ENCODE data around the gene PTGIS. TPM values are rescaled to one million over a fixed set of nuclear protein-coding genes. Genes with fewer than 3 reads are reported as not detected.

The PTGIS gene
- total RNA-seq, 1 donor from 2014 or later: 31.3 TPM

- H3K4me1 Mint-ChIP-seq: peaks cover 3% of the 10 kb centered on the region
- Histone ChIP-seq H3K4me3 (no peak overlapping the region), H4K20me1 (ENCODE audit: low read depth) (no peaks in the 10 kb centered on the region), H3K27me3 (no peaks in the 10 kb centered on the region), H2AFZ (replicated peaks) (no peak overlapping the region), H3K4me1 (no peaks in the 10 kb centered on the region), H3K9me3 (ENCODE audit: low read depth) (no peaks in the 10 kb centered on the region), H3K4me2 (no peak overlapping the region), H3K79me2 (ENCODE audit: low read depth) (no peaks in the 10 kb centered on the region), H3F3A (ENCODE audit: low read depth) (peaks cover 9% of the 10 kb centered on the region), H3K9ac (no peak overlapping the region), H3K27ac (no peak overlapping the region), H3K36me3 (peaks cover 6% of the 10 kb centered on the region)
- peaks cover 2% of the 10 kb centered on the region for H3K27me3 Mint-ChIP-seq (ENCODE audit: insufficient read depth, low read depth)
- peaks cover 29% of the 10 kb centered on the region for H3K36me3 Mint-ChIP-seq
- H3K4me3 Mint-ChIP-seq: no peak overlapping the region
- H3K9me3 Mint-ChIP-seq: peaks cover 12% of the 10 kb centered on the region
- no peak for DNase-seq (ENCODE audit: low spot score)
- no peak overlapping the region for H3K27ac Mint-ChIP-seq
- TF ChIP-seq EZH2 (IDR thresholded peaks at IDR 0.05) (no peak), EZH2phosphoT487 (IDR thresholded peaks at IDR 0.05) (no peak), CTCF (IDR thresholded peaks at IDR 0.05) (no peak)
Observed at GRCh38 chr20:49542514-49542991, 25.4 kb downstream of the PTGIS start.

- peaks cover 12% of the 10 kb centered on the region for H3K9me3 Mint-ChIP-seq
- H2AFZ ChIP-seq (replicated peaks): no peak overlapping the region
- H3K79me2 ChIP-seq (ENCODE audit: low read depth): no peaks in the 10 kb centered on the region
- peak overlapping the region; percentile 62 for H3K27ac Mint-ChIP-seq
- no peak overlapping the region for H3K27ac ChIP-seq
- no peak overlapping the region for H3K4me3 ChIP-seq
- H3K4me1 ChIP-seq: no peaks in the 10 kb centered on the region
- H3K27me3 Mint-ChIP-seq (ENCODE audit: insufficient read depth, low read depth): peaks cover 2% of the 10 kb centered on the region
- no peaks in the 10 kb centered on the region for H3K9me3 ChIP-seq (ENCODE audit: low read depth)
- no peak overlapping the region for H3K4me2 ChIP-seq
- no peak overlapping the region for H3K9ac ChIP-seq
- peaks cover 6% of the 10 kb centered on the region for H3K36me3 ChIP-seq
- H3K4me3 Mint-ChIP-seq: no peak overlapping the region
- H3K27me3 ChIP-seq: no peaks in the 10 kb centered on the region
- DNase-seq (ENCODE audit: low spot score): peak; percentile 88
- H4K20me1 ChIP-seq (ENCODE audit: low read depth): no peaks in the 10 kb centered on the region
- H3K36me3 Mint-ChIP-seq: peaks cover 31% of the 10 kb centered on the region
- peaks cover 3% of the 10 kb centered on the region for H3K4me1 Mint-ChIP-seq
- peaks cover 14% of the 10 kb centered on the region for H3F3A ChIP-seq (ENCODE audit: low read depth)
- TF ChIP-seq EZH2 (IDR thresholded peaks at IDR 0.05): no peak
- peak; percentile 95 for TF ChIP-seq CTCF (IDR thresholded peaks at IDR 0.05)
- TF ChIP-seq EZH2phosphoT487 (IDR thresholded peaks at IDR 0.05): no peak
Observed at GRCh38 chr20:49541733-49542513, 26.0 kb downstream of the PTGIS start.

DNA sequence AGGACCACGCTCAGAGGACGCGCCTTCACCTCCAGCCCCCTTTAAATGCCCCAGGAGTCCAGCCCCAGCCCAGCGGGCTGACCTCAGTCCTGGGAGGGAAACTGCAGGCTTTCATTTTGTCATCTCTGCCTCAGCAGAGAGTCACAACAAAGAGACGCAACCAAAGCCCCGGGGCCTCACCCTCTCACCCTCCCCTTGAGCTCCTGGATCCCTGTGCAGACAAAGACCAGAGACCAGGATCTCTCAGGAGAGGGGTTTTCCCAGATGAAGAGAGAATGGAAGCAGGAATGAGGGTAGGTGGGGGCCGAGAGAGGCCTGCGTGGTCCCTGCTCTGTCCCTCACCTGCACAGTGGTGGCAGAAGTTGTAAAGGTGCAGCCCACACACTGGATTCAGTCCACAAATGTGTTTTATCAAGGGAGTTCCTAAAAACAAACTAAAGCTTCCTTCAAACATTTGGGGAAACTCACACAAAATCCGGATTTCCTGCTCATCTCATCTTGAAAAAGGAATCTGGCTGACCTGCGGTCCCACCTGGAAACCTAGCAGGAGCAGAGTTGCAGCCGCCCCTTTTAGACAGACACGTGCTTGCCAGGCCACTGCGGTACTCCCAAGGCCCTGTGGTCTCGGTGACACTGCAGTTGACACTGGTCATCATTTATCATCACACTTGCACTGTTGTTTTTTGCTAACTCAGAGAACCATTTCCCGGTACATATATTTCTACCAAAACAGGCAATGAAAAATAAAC, 27.1 kb downstream of the PTGIS start:
- Histone ChIP-seq H3K4me2 (no peak overlapping the region), H3K4me1 (no peaks in the 10 kb centered on the region), H4K20me1 (ENCODE audit: low read depth) (no peaks in the 10 kb centered on the region), H2AFZ (replicated peaks) (no peak overlapping the region), H3K4me3 (no peak overlapping the region), H3K79me2 (ENCODE audit: low read depth) (no peaks in the 10 kb centered on the region), H3K27ac (peak overlapping the region; percentile 53), H3K27me3 (no peaks in the 10 kb centered on the region), H3K9me3 (ENCODE audit: low read depth) (no peaks in the 10 kb centered on the region), H3F3A (ENCODE audit: low read depth) (peaks cover 14% of the 10 kb centered on the region), H3K36me3 (peaks cover 6% of the 10 kb centered on the region), H3K9ac (no peak overlapping the region)
- peak; percentile 31 for DNase-seq (ENCODE audit: low spot score)
- TF ChIP-seq EZH2phosphoT487 (IDR thresholded peaks at IDR 0.05) (no peak), CTCF (IDR thresholded peaks at IDR 0.05) (no peak), EZH2 (IDR thresholded peaks at IDR 0.05) (no peak)
- peaks cover 2% of the 10 kb centered on the region for H3K27me3 Mint-ChIP-seq (ENCODE audit: insufficient read depth, low read depth)
- peaks cover 3% of the 10 kb centered on the region for H3K4me1 Mint-ChIP-seq
- H3K27ac Mint-ChIP-seq: no peak overlapping the region
- no peak overlapping the region for H3K4me3 Mint-ChIP-seq
- H3K9me3 Mint-ChIP-seq: peaks cover 12% of the 10 kb centered on the region
- H3K36me3 Mint-ChIP-seq: peaks cover 31% of the 10 kb centered on the region
